ENCODE measurements around the gene GNG7.

DNA sequence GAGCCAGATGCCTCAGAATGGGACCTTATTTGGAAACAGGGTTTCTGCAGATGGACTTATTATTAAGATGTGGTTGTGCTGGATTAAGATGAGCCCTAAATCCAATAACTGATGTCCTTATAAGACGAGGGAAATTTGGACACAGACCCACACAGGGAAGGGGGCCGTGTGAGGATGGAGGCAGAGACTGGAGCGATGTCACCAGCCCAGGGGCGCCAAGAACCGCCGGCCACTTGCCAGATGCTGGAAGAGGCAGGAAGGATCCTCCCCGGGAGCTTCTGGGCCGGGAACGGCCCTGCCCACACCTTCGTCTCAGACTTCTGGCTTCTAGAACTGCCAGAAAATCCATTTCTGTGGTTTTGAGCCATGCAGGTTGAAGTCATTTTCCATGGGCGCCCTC is 26.6 kb downstream of the GNG7 start:
- TF ChIP-seq CTCF (IDR thresholded peaks at IDR 0.05) (no peak), EP300 (IDR thresholded peaks at IDR 0.05) (no peak), POLR2AphosphoS5 (IDR thresholded peaks at IDR 0.05) (no peak)

Measured in suprapubic skin (tissue), 4 donors.